HCT116 (cell line): ENCODE data around the gene ADCY10. TPM values are rescaled to one million over a fixed set of nuclear protein-coding genes. Genes with fewer than 3 reads are reported as not detected.

ENCODE experiments used
- ATAC-seq: fragments of 200-7000 bp; cut with Tn5 transposase; 2 replicates; pipeline ENCODE4 v1.9.1; 2020; ENCODE audit warnings: mild to moderate bottlenecking, moderate library complexity
- BruUV-seq: library from RNA; stranded (reverse); fragments of 400-500 nt; replicated peaks from 2 replicates; lab custom pipeline; 2021; lab: Mats Ljungman, UMichigan
- CTCF ChIA-PET: fragments of 300-600 bp; sonication (Branson Sonifier 250); formaldehyde crosslinking; loops from one replicate; lab custom pipeline; 2021; ENCODE audit warnings: antibody characterized with exemption; lab: Charles Lee
- POLR2A ChIA-PET: fragments of 300-600, 350-600 bp; sonication (Branson Sonifier 250); formaldehyde crosslinking; loops from one replicate; lab custom pipeline; 2021; ENCODE audit warnings: antibody characterized with exemption; lab: Charles Lee
- RAD21 ChIA-PET, 2 experiments: fragments of 300-600 bp; sonication (Branson Sonifier 250); formaldehyde crosslinking; loops; one replicate each; lab custom pipeline; 2023; ENCODE audit warnings: low total read pairs in 2 of 2; ENCODE audit not compliant: uncharacterized antibody in 2 of 2, unreplicated experiment in 2 of 2, low non-redundant PET in 1 of 2; lab: Charles Lee
- DNase-seq: peaks from one replicate; pipeline ENCODE4 v3.0.0-alpha.2; 2010; ENCODE audit warnings: low read depth, low spot score
- H2AFZ ChIP-seq: fragments of 200-600 bp; shearing (Covaris generic), sonication (generic); 2 replicates; pipeline ENCODE4 v1.6.1; 2017; ENCODE audit warnings: low read depth, mixed run types, mixed read lengths, antibody characterized with exemption, low read length; ENCODE audit not compliant: poor library complexity, severe bottlenecking
- H3K27ac ChIP-seq: 2 replicates; pipeline ENCODE4 v1.5.1; 2012; ENCODE audit warnings: low read depth, low read length
- H3K27me3 ChIP-seq: fragments of 200-600 bp; sonication (generic); 2 replicates; pipeline ENCODE4 v1.6.1; 2016; ENCODE audit warnings: mixed run types, low read length, mixed read lengths; ENCODE audit not compliant: insufficient read depth
- H3K36me3 ChIP-seq, 2 experiments: fragments of 200-500 bp in 1 of 2; fragments of 200-600 bp in 1 of 2; sonication (Bioruptor generic) in 1 of 2; sonication (generic) in 1 of 2; 2 replicates each; pipeline versions ENCODE4 v1.5.1 to v1.6.1; 2014 to 2016; ENCODE audit warnings: low read length in 2 of 2, inconsistent platforms in 1 of 2, mixed read lengths in 1 of 2, mixed run types in 1 of 2; ENCODE audit not compliant: insufficient read depth in 2 of 2, control insufficient read depth in 1 of 2
- H3K4me1 ChIP-seq, 2 experiments: fragments of 200-600 bp in 1 of 2; sonication (generic) in 1 of 2; 2 replicates each; pipeline versions ENCODE4 v1.5.1 to v1.6.1; 2012 to 2017; ENCODE audit warnings: low read length in 2 of 2, inconsistent platforms in 1 of 2, mild to moderate bottlenecking in 1 of 2, mixed read lengths in 1 of 2, mixed run types in 1 of 2, moderate library complexity in 1 of 2; ENCODE audit not compliant: insufficient read depth in 2 of 2, control insufficient read depth in 1 of 2
- H3K4me2 ChIP-seq: fragments of 200-600 bp; sonication (generic); 2 replicates; pipeline ENCODE4 v1.6.1; 2017; ENCODE audit warnings: mixed run types, low read length, mixed read lengths
- H3K4me3 ChIP-seq, 2 experiments: fragments of 200-600 bp in 1 of 2; sonication (generic) in 1 of 2; replicated peaks in 1 of 2; 2 replicates each; pipeline ENCODE4 v1.5.1; 2011 to 2016; ENCODE audit warnings: low read length in 2 of 2, control low read depth in 1 of 2, low read depth in 1 of 2, mild to moderate bottlenecking in 1 of 2, mixed read lengths in 1 of 2, mixed run types in 1 of 2
- H3K79me2 ChIP-seq: fragments of 200-600 bp; sonication (generic); 2 replicates; pipeline ENCODE4 v1.6.1; 2017; ENCODE audit warnings: mild to moderate bottlenecking, mixed run types, low read length, moderate library complexity, mixed read lengths; ENCODE audit not compliant: insufficient read depth
- H3K9ac ChIP-seq: fragments of 200-600 bp; sonication (generic); 2 replicates; pipeline ENCODE4 v1.6.1; 2016; ENCODE audit warnings: low read length, mixed read lengths
- H3K9me2 ChIP-seq: fragments of 200-600 bp; sonication (generic), shearing (Covaris generic); 2 replicates; pipeline ENCODE4 v1.6.1; 2017; ENCODE audit warnings: mixed run types, mild to moderate bottlenecking, moderate library complexity; ENCODE audit not compliant: insufficient read depth
- H3K9me3 ChIP-seq, 2 experiments: fragments of 200-500 bp in 1 of 2; fragments of 200-600 bp in 1 of 2; sonication (Bioruptor generic) in 1 of 2; sonication (generic) in 1 of 2; 2 replicates each; pipeline ENCODE4 v1.6.1; 2014 to 2017; ENCODE audit warnings: low read length in 2 of 2, mixed read lengths in 2 of 2, inconsistent platforms in 1 of 2, low read depth in 1 of 2, mild to moderate bottlenecking in 1 of 2, mixed run types in 1 of 2, moderate library complexity in 1 of 2; ENCODE audit not compliant: control insufficient read depth in 1 of 2, insufficient read depth in 1 of 2
- H4K20me1 ChIP-seq: fragments of 200-600 bp; sonication (generic), shearing (Covaris generic); 2 replicates; pipeline ENCODE4 v1.6.1; 2017; ENCODE audit warnings: mixed run types, mild to moderate bottlenecking, moderate library complexity; ENCODE audit not compliant: insufficient read depth
- EZH2 ChIP-seq: fragments of 200-600 bp; sonication (generic); IDR thresholded peaks from 2 replicates; pipeline ENCODE4 v1.6.1; 2017; ENCODE audit warnings: antibody characterized with exemption, mixed run types
- MAX ChIP-seq: IDR thresholded peaks from 2 replicates; pipeline ENCODE4 v1.6.1; 2012
- ZBTB33 ChIP-seq: IDR thresholded peaks from 2 replicates; pipeline ENCODE4 v1.6.1; 2011; ENCODE audit warnings: mild to moderate bottlenecking, low read length, moderate library complexity; ENCODE audit not compliant: insufficient replicate concordance; ENCODE audit errors: extremely low read depth
- ZFX ChIP-seq: fragments of 450-650 bp; IDR thresholded peaks from 2 replicates; pipeline ENCODE4 v1.6.1; 2017
- intact Hi-C: fragments of 100-400 bp; cut with micrococcal nuclease; formaldehyde crosslinking; loops from 2 replicates; pipeline ENCODE4 v1.10.0; 2022
- total RNA-seq: library from RNA; stranded (reverse); gene quantifications from one replicate; pipeline ENCODE4 v1.2.1, GENCODE V29; 2021; ENCODE audit not compliant: unreplicated experiment

The ADCY10 gene
- total RNA-seq, 1 experiment from 2014 or later = 0.30 TPM

- no peak overlapping the region for H3K4me2 ChIP-seq
- no peak overlapping the region for H2AFZ ChIP-seq
- BruUV-seq = no TSS peak
- no peaks in the 10 kb centered on the region for H3K9me3 ChIP-seq
- CTCF ChIA-PET = no interaction called here
- no peak overlapping the region for H3K9ac ChIP-seq
- no peak overlapping the region for H3K27ac ChIP-seq
- POLR2A ChIA-PET = no interaction called here
- no peaks in the 10 kb centered on the region for H3K9me2 ChIP-seq
- H3K4me3 ChIP-seq = no peak overlapping the region
- H4K20me1 ChIP-seq = no peaks in the 10 kb centered on the region
- no peaks in the 10 kb centered on the region for H3K79me2 ChIP-seq
- no peaks in the 10 kb centered on the region for H3K27me3 ChIP-seq
- no peak for ATAC-seq
- no peaks in the 10 kb centered on the region for H3K4me1 ChIP-seq
- H3K36me3 ChIP-seq = no peaks in the 10 kb centered on the region
- no peak for DNase-seq
- intact Hi-C loops = no loop called here
- RAD21 ChIA-PET = no interaction called here
- no peak for TF ChIP-seq EZH2
These were observed 31.6 kb downstream of the ADCY10 start for GRCh38 chr1:167882376-167882775.

GRCh38 chr1:167881786-167882185 lies 32.1 kb downstream of the ADCY10 start:
- Histone ChIP-seq H4K20me1 (no peaks in the 10 kb centered on the region), H3K4me3 (no peak overlapping the region), H3K9me2 (no peaks in the 10 kb centered on the region), H3K4me2 (no peak overlapping the region), H3K79me2 (no peaks in the 10 kb centered on the region), H3K4me1 (no peaks in the 10 kb centered on the region), H3K36me3 (no peaks in the 10 kb centered on the region), H3K27me3 (no peaks in the 10 kb centered on the region), H3K9ac (no peak overlapping the region), H3K27ac (no peak overlapping the region), H2AFZ (no peak overlapping the region), H3K9me3 (no peaks in the 10 kb centered on the region)
- ATAC-seq = no peak
- TF ChIP-seq MAX (no peak), ZBTB33 (no peak), ZFX (no peak), EZH2 (no peak)
- RAD21 ChIA-PET = no interaction called here
- POLR2A ChIA-PET = no interaction called here
- no peak for DNase-seq
- CTCF ChIA-PET = no interaction called here
- BruUV-seq = no TSS peak
- intact Hi-C loops = no loop called here
